NCI-H2196 (cell line): ENCODE results near the gene CBARP.

Source experiments
- DNase-seq: peaks from one replicate; lab custom pipeline; 2025; ENCODE audit not compliant: unreplicated experiment; lab: John Stamatoyannopoulos, UW

The CBARP gene, protein sequence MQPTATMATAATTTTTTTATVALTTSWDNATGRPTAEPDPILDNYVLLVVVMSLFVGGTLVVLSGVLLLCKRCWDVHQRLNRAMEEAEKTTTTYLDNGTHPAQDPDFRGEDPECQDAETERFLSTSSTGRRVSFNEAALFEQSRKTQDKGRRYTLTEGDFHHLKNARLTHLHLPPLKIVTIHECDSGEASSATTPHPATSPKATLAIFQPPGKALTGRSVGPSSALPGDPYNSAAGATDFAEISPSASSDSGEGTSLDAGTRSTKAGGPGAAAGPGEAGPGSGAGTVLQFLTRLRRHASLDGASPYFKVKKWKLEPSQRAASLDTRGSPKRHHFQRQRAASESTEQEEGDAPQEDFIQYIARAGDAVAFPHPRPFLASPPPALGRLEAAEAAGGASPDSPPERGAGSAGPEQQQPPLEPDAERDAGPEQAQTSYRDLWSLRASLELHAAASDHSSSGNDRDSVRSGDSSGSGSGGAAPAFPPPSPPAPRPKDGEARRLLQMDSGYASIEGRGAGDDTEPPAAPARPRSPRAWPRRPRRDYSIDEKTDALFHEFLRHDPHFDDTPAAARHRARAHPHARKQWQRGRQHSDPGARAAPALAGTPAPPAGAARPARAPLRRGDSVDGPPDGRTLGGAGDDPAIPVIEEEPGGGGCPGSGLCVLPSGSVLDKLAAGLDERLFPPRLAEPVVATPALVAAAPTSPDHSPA

GRCh38 chr19:1237754-1238368 lies at the start of gene CBARP:
CBARP (minus strand) TSS chr19:1238005; CDS start chr19:1236100, 1,905 bp downstream.
- peak; percentile 37 for DNase-seq

DNA sequence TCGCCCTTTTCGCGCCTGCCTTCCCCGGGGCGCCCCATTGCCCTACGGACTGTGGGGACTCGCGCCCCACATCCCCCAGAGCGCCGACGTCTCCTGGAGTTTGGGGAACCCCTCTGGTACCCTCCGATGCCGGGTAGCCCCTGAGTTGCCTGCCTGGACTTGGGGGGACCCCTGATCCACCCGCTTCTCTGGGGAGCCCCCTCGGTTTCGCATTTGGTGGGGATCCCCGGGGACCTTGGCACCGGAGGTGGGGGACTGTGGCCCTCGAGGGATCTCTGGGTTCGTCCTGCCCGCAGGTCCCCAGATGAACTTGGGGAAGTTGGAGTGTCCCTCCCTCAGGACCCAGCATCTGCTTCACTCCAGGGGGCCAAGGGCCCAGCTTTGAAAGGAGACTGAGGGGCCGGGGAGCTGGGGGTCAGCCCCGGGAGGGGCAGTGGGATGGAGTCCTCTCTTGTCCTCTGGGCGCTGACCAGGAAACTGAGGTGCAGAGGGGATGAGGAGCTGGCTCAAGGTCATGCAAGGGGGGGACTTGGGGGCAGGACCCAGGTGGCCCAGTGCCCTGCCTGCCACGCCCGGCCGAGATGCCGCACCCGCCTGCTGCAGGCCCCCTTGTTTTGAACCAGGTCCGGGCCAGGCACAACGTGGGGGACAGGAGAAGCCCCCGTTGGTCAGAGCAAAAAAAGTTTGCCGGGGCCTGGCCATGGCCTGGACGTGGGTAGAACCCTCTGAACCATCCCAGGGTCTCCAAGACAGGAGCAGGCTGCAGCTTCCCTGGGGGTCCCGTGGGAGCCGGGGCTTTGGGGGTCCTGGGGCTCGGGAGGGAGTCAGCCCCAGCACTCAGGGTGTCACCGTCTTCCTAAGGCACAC lies 48.9 kb upstream of the CBARP start:
- DNase-seq: no peak

- DNase-seq: peak; percentile 23
Observed at GRCh38 chr19:1285737-1286360, 48.0 kb upstream of the CBARP start, which contains the start of gene EFNA2. EFNA2 (plus strand) TSS chr19:1285873; CDS start chr19:1286169, 296 bp downstream.

GRCh38 chr19:1284979-1285736 lies 47.4 kb upstream of the CBARP start:
- no peak for DNase-seq

DNA sequence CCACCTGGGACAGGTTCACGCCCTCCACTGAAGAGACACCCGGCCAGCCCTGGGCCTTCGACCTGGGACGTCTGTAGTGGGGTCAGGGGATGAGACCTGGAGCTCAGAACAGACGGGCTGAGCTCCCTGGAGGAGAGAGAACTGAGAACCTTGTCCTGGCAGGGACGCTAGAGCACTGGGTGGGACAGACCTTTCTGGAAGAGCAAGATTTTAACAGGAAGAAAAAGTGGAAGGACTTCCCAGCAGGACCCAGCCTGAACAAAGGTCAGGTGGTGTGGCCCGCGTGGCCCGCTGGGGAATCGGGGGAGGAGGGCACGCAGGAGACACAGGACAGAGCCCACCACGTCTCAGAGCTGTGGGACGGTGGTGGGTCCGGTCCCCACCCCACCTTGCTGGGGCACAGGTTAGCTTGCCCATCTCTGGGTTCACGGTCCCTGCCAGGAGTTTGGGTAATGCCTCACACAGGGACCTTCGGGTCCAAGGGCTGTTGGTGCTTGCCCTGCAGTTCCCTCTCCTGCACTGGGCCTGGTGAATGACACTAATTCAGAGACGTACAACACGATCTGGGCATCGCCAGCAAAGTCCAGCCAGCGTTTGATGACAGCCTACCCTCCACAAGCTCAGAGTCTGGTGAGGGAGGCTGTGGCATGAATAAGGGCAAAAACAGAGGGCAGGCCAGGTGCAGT lies 46.6 kb upstream of the CBARP start:
- no peak for DNase-seq

DNA sequence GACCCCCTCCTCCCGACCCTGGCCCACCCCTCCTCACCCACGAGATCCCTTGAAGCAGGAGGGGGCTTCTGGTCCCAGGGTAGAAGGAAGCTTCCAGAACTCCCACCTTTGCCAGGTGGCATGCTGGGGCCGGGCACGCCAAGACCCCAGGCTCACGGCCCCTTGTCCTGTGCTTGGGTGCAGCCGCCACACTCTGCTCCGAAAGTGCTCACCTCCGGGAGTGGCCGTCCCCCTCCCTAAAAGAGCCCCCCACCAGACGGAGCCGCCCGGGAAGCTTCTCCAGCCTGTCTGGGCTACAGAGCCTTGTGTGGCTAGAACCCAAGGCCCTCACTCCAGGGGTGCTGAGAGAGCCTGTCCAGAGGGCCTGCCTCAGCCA lies 46.1 kb upstream of the CBARP start:
- no peak for DNase-seq

DNA sequence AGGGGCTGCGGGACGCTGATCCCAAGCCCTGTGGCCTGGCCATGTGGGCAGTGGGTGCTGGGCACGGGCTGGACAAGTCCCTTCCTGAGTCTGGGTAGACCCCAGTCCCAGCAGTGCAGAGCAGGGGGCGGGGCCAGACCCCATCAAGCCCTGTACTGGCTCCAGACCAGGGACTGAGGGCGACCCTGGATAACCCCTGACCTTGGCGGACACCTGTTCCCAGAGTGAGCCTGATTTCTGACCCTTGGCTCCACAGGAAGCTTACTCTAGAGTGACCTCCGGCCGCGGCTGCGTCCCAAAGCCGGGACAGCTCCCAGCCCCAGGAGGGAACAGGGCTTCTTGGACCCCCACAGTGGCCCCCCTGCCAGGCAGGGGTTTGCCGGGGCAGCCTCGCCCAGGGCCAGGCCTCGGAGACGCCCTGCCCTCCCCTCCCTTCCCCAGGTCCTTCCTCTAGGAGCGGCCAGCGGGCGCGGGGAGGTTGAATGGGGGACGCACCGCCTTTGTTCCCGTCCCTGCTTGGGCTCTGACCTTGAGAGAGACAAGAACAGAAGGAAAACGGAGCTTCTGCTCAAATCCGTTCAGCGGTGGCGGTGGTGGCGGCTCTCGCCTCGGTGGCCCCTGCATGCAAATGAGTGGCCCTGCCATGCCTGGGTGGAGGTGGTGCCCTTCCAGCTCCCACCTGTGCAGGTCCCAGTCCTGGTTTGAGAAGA lies 45.6 kb upstream of the CBARP start:
- no peak for DNase-seq

- DNase-seq: no peak
Observed at GRCh38 chr19:1282588-1283206, 44.9 kb upstream of the CBARP start.

- no peak for DNase-seq
Observed at GRCh38 chr19:1281569-1282287, 43.9 kb upstream of the CBARP start.

DNA sequence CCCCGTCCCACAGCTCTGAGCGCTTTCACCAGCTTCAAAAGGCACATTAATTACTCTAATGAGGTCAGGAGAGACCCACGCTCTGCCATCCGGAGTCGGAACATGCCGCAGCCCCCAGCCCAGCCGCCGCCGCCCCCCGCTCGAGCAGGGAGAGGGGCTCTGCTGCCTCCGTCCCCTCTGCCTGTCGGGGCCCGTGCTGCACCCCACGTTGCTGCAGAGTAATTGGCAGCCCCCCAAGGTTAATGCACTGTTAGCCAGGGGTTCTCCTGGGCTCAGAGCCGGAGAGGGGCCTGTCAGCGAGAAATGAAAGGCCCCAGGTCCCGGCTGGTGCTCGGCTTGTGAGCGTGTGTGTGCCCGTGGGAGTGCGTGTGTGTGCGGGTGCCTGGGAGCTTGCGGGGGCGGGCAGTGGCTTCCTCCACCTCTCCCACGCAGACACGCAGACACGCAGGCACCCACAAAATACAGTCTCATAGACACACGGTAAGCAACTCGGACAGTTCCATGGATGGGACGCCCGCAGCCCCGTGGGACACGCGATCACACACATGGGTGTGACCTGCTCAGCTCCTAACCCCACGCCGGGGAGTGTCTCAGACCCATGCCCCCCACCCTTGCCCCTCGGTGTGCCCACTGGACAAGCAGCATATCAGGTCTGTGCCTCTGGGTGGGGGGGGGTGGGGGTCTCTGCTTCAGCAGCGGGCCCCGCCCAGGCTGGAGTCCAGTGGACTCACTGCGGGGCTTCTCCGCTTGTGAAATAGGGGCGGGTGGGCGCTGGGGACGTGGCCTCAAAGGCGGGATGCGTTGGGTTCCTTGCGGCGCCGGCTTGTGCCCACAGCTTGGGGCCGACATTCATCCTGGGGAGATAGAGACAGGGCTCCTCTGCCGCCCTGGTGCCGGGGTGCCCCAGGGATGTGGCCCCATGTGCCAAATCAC lies 43.1 kb upstream of the CBARP start:
- DNase-seq: no peak

GRCh38 chr19:1279782-1280341 lies 42.1 kb upstream of the CBARP start:
- DNase-seq: peak; percentile 82

- DNase-seq: no peak
Observed at GRCh38 chr19:1278713-1279660, 41.2 kb upstream of the CBARP start.

GRCh38 chr19:1278074-1278473 lies 40.3 kb upstream of the CBARP start:
- no peak for DNase-seq

DNA sequence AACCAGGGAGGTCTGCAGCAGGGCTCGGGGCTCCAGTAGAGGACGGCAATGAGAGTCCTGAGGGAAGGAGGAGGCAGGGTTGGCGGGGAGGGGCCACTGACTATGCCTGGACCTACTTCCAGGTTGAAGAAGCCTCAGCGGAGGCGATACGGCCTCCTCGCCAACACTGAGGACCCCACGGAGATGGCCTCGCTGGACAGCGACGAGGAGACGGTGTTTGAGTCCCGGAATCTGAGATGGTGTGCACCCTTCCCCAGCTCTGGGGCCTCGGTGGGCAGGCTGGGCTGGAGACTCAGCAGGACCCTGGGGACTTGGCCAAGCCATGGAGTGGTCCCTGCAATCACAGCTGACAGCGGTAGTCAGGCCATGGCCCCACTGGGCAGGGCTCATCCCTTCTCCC lies 39.3 kb upstream of the CBARP start:
- DNase-seq: no peak

- DNase-seq: peak; percentile 34
Observed at GRCh38 chr19:1276628-1277022, 38.8 kb upstream of the CBARP start.
